ENCODE measurements around the gene NDUFA7.
"Not testable (repeated sequence)": the region's sequence is repeated elsewhere in the genome, so short reads cannot be mapped to it uniquely, and the experiment has no call there.

NDUFA7 gene

GRCh38 chr19:8321067-8321985, at the start of gene NDUFA7, which contains the start of gene RPS28:
Gene NDUFA7, minus strand, starts transcription at chr19:8321375. Its CDS starts 17 bp downstream, at chr19:8321358.
Gene RPS28, plus strand, starts transcription at chr19:8321496. Its CDS starts 35 bp downstream, at chr19:8321531.
- peak; percentile 96 for DNase-seq

GRCh38 chr19:8370176-8371010, 49.2 kb upstream of the NDUFA7 start:
- DNase-seq, result no peak

GRCh38 chr19:8367327-8368001, 46.3 kb upstream of the NDUFA7 start:
- peak; percentile 76 for DNase-seq

- no peak for DNase-seq
These were observed 45.8 kb upstream of the NDUFA7 start for GRCh38 chr19:8366961-8367326.

- DNase-seq, result no peak
These were observed 45.0 kb upstream of the NDUFA7 start for GRCh38 chr19:8366121-8366581.

GRCh38 chr19:8363803-8364771, 42.9 kb upstream of the NDUFA7 start, which contains the start of gene ANGPTL4:
Gene ANGPTL4, plus strand, starts transcription at chr19:8364155. Its CDS starts 167 bp downstream, at chr19:8364322.
- DNase-seq, result no peak

- peak; percentile 65 for DNase-seq
These were observed 41.0 kb upstream of the NDUFA7 start for GRCh38 chr19:8361921-8362793.

GRCh38 chr19:8360196-8360595, 39.0 kb upstream of the NDUFA7 start:
- no peak for DNase-seq

GRCh38 chr19:8358948-8359347, 37.8 kb upstream of the NDUFA7 start:
- no peak for DNase-seq

GRCh38 chr19:8357007-8357521, 35.9 kb upstream of the NDUFA7 start:
- peak; percentile 40 for DNase-seq

- DNase-seq, result no peak
These were observed 34.6 kb upstream of the NDUFA7 start for GRCh38 chr19:8355631-8356402.

- DNase-seq, result not testable (repeated sequence)
These were observed 31.7 kb upstream of the NDUFA7 start for GRCh38 chr19:8352845-8353244.

- DNase-seq, result peak; percentile 60
These were observed 31.1 kb upstream of the NDUFA7 start for GRCh38 chr19:8352134-8352827.

- DNase-seq, result not testable (repeated sequence)
These were observed 28.6 kb upstream of the NDUFA7 start for GRCh38 chr19:8349629-8350372.

- no peak for DNase-seq
These were observed 22.3 kb upstream of the NDUFA7 start for GRCh38 chr19:8343483-8343844.

GRCh38 chr19:8342684-8343482, 21.7 kb upstream of the NDUFA7 start, which contains the start of gene KANK3:
Gene KANK3, minus strand, starts transcription at chr19:8343262. Its CDS starts 5,434 bp downstream, at chr19:8337828.
- peak; percentile 86 for DNase-seq

- no peak for DNase-seq
These were observed 21.1 kb upstream of the NDUFA7 start for GRCh38 chr19:8342316-8342683.
